GM23248 (cell line): ENCODE measurements around the gene TCF25.

ENCODE experiments used
- EZH2 ChIP-seq: fragments of 200-600 bp; sonication (generic); IDR thresholded peaks from 2 replicates; pipeline ENCODE4 v1.6.1; 2018; ENCODE audit warnings: antibody characterized with exemption, mild to moderate bottlenecking; ENCODE audit not compliant: insufficient read depth, poor library complexity, severe bottlenecking
- EZH2phosphoT487 ChIP-seq: fragments of 200-600 bp; sonication (generic); IDR thresholded peaks from 2 replicates; pipeline ENCODE4 v1.6.1; 2018; ENCODE audit warnings: antibody characterized with exemption, moderate library complexity, mild to moderate bottlenecking, low read depth; ENCODE audit not compliant: insufficient read depth

DNA sequence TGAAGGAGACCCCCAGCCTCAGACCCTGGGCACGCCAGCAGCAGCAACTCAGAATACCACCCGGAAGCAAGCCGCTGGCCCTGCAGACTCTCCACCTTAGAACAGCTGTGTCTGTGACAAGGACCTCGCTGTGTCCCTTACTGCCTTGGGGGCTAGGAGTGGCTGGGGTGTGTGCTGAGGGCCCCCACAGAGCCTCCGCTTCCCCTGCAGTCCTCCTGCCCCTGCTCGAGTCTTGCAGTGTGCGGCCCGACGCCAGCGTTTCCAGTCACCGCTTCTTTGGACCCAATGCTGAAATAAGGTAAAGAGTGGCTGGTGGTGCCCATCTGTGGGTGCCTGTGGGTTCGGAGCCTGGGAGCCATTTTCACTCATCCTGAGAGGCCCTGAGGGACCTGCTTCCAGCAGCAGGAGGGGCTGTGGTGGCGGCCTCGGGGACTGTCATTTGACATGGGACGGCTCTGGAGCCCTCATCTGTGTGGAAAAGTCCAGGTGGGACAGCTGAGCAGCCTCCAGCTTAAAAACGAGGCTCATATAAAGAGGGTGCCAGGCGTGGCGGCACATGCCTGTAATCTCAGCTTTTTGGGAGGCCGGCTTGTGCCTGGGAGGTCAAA, 30.6 kb downstream of the TCF25 start:
- no peak for TF ChIP-seq EZH2
- TF ChIP-seq EZH2phosphoT487: no peak
